ENCODE measurements around the gene B3GNT4. TPM values are rescaled to one million over a fixed set of nuclear protein-coding genes. Genes with fewer than 3 reads are reported as not detected.
"Not testable (repeated sequence)": the region's sequence is repeated elsewhere in the genome, so short reads cannot be mapped to it uniquely, and the experiment has no call there.

Gene B3GNT4
- total and polyA plus RNA-seq, 2 donors (not counting 1 experiment from before 2014, with no cell fraction given) = not detected

DNA sequence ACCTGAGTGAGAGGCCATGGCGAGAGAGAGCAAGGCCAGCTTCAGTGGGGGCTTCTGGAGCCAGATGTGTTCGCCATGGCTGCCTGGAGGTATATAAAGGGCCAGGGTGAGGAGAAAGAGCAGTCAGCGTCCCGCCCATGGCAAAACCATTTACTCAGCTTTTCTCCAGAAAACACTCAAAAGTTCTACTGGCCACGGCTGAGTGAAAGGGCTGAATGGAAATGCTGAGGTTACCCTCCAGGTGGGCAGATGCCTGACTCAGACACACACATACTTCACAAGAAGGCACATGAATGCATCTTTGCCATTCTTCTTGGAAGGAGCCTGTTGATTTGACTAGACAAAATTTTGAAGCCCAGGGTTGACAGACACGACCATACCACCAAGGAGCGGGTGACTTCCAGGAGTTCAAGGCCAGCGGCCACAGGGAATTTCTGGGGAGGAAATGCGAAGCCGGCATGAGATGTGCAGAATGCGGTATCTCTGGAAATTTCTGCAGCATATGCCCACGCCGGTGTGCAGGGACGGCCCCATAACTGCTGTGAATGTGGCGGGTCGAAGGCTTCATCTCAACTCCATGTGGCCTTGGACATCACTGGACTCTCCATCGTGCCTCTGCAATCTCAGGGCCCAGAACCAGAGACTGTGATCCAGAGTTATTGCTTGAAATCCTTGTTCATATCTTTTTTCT, 29.2 kb upstream of the B3GNT4 start, which contains the start of gene IL31:
Gene IL31 (minus strand): TSS at position 67 of the 691 bp plus-strand sequence. CDS start 49 bp downstream, at position 18.
- intact Hi-C loops (cut with micrococcal nuclease) = no loop called here
- Histone ChIP-seq H4K20me1 (ENCODE audit: control insufficient read depth, insufficient read depth, low read length, poor library complexity, severe bottlenecking) (no peaks in the 10 kb centered on the region), H2AFZ (ENCODE audit: insufficient read depth, low read depth, low read length, poor library complexity, severe bottlenecking) (no peak within 1 kb of the TSS), H3K9ac (ENCODE audit: low read length) (no peak within 1 kb of the TSS), H3K4me2 (replicated peaks; ENCODE audit: low read depth, low read length, poor library complexity, severe bottlenecking) (no peak within 1 kb of the TSS), H3K79me2 (ENCODE audit: control insufficient read depth, insufficient read depth, low read length) (no peaks in the 10 kb centered on the region), H3K4me1 (ENCODE audit: control insufficient read depth in 2 of 2, insufficient read depth in 2 of 2, low read length in 2 of 2) (no peaks in the 10 kb centered on the region), H3K9me3 (ENCODE audit: control extremely low read depth in 1 of 3, control insufficient read depth in 2 of 3, insufficient read depth in 1 of 3, low read length in 2 of 3) (no peaks in the 10 kb centered on the region), H3K36me3 (replicated peaks in 1 of 2; ENCODE audit: control extremely low read depth in 1 of 2, control insufficient read depth in 1 of 2, extremely low read depth in 1 of 2, insufficient read depth in 2 of 2, low read length in 1 of 2) (no peaks in the 10 kb centered on the region), H3K27me3 (replicated peaks in 1 of 4; ENCODE audit: control extremely low read depth in 1 of 4, control insufficient read depth in 3 of 4, insufficient read depth in 4 of 4, low read length in 3 of 4) (no peaks in the 10 kb centered on the region), H3K4me3 (ENCODE audit: control extremely low read depth in 1 of 5, extremely low read depth in 1 of 5, insufficient read depth in 1 of 5, low read depth in 2 of 5, low read length in 4 of 5) (no peak within 1 kb of the TSS), H3K27ac (ENCODE audit: low read length in 2 of 2) (no peak within 1 kb of the TSS)
- ChIA-PET POLR2A (no interaction called here), CTCF (no interaction called here)
- H3K27me3 Mint-ChIP-seq = peaks cover 14% of the 10 kb centered on the region
- TF ChIP-seq EZH2 (IDR thresholded peaks at IDR 0.05; ENCODE audit: borderline replicate concordance, insufficient read depth, low read depth, low read length, poor library complexity, severe bottlenecking) = no peak
- TF ChIP-seq, protein P1, sequence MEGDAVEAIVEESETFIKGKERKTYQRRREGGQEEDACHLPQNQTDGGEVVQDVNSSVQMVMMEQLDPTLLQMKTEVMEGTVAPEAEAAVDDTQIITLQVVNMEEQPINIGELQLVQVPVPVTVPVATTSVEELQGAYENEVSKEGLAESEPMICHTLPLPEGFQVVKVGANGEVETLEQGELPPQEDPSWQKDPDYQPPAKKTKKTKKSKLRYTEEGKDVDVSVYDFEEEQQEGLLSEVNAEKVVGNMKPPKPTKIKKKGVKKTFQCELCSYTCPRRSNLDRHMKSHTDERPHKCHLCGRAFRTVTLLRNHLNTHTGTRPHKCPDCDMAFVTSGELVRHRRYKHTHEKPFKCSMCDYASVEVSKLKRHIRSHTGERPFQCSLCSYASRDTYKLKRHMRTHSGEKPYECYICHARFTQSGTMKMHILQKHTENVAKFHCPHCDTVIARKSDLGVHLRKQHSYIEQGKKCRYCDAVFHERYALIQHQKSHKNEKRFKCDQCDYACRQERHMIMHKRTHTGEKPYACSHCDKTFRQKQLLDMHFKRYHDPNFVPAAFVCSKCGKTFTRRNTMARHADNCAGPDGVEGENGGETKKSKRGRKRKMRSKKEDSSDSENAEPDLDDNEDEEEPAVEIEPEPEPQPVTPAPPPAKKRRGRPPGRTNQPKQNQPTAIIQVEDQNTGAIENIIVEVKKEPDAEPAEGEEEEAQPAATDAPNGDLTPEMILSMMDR (IDR thresholded peaks at IDR 0.05) = no peak
- 89% methylated on average over 14 of the region's 17 CpGs for WGBS (ENCODE audit: insufficient coverage)
- ATAC-seq (ENCODE audit: low read depth) (no peak), DNase-seq (no peak)
- H3K9me3 Mint-ChIP-seq (ENCODE audit: insufficient read depth) = no peaks in the 10 kb centered on the region
- H3K4me3 Mint-ChIP-seq = no peak within 1 kb of the TSS
- no peak within 1 kb of the TSS for H3K27ac Mint-ChIP-seq
- H3K4me1 Mint-ChIP-seq = no peaks in the 10 kb centered on the region

DNA sequence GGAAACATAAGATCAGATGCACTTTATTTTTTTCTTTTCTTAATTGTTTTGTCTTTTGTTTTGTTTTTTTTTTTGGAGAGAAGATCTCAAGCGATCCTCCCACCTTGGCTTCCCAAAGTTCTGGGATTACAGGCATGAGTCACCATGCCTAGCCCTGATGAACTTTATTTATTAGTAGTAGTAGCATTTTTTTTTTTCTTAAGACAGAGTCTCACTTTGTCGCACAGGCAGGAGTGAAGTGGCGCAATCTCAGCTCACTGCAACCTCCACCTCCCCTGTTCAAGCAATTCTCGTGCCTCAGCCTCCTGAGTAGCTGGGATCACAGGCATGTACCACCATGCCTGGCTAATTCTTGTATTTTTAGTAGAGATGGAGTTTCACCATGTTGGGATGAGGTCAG, 27.0 kb upstream of the B3GNT4 start:
- H4K20me1 ChIP-seq (ENCODE audit: control insufficient read depth, insufficient read depth, low read length, poor library complexity, severe bottlenecking); H3K27ac ChIP-seq (ENCODE audit: low read length in 2 of 2); DNase-seq; H3K4me3 Mint-ChIP-seq; H3K27ac Mint-ChIP-seq; POLR2A ChIA-PET; H3K9me3 ChIP-seq (ENCODE audit: control extremely low read depth in 1 of 3, control insufficient read depth in 2 of 3, insufficient read depth in 1 of 3, low read length in 2 of 3); H3K36me3 ChIP-seq (replicated peaks in 1 of 2; ENCODE audit: control extremely low read depth in 1 of 2, control insufficient read depth in 1 of 2, extremely low read depth in 1 of 2, insufficient read depth in 2 of 2, low read length in 1 of 2); H3K4me2 ChIP-seq (replicated peaks; ENCODE audit: low read depth, low read length, poor library complexity, severe bottlenecking); CTCF ChIA-PET; H3K27me3 ChIP-seq (replicated peaks in 1 of 4; ENCODE audit: control extremely low read depth in 1 of 4, control insufficient read depth in 3 of 4, insufficient read depth in 4 of 4, low read length in 3 of 4); H3K4me1 Mint-ChIP-seq; H2AFZ ChIP-seq (ENCODE audit: insufficient read depth, low read depth, low read length, poor library complexity, severe bottlenecking); H3K79me2 ChIP-seq (ENCODE audit: control insufficient read depth, insufficient read depth, low read length); H3K4me3 ChIP-seq (ENCODE audit: control extremely low read depth in 1 of 5, extremely low read depth in 1 of 5, insufficient read depth in 1 of 5, low read depth in 2 of 5, low read length in 4 of 5); H3K9ac ChIP-seq (ENCODE audit: low read length); ATAC-seq (ENCODE audit: low read depth); H3K9me3 Mint-ChIP-seq (ENCODE audit: insufficient read depth); H3K4me1 ChIP-seq (ENCODE audit: control insufficient read depth in 2 of 2, insufficient read depth in 2 of 2, low read length in 2 of 2); intact Hi-C loops (cut with micrococcal nuclease): not testable (repeated sequence)
- no CpG with 5 or more reads among the region's 4 CpGs for WGBS (ENCODE audit: insufficient coverage)
- H3K27me3 Mint-ChIP-seq = peaks cover 21% of the 10 kb centered on the region
